H9 (cell line): ENCODE measurements around the gene ARHGDIA. TPM values are rescaled to one million over a fixed set of nuclear protein-coding genes. Genes with fewer than 3 reads are reported as not detected.

Experiments used
- DNase-seq: peaks from one replicate; pipeline ENCODE4 v3.0.0-alpha.2; 2017
- H2AFZ ChIP-seq: one replicate; pipeline ENCODE4 v1.6.1; 2013; ENCODE audit warnings: mild to moderate bottlenecking, low read length, control low read depth, moderate library complexity
- H2AK5ac ChIP-seq: 2 replicates; pipeline ENCODE4 v1.6.1; 2013; ENCODE audit warnings: low read length, control low read depth, mixed read lengths; ENCODE audit not compliant: insufficient read length
- H2BK120ac ChIP-seq: one replicate; pipeline ENCODE4 v1.6.1; 2013; ENCODE audit warnings: low read depth, mild to moderate bottlenecking, low read length, control low read depth, inconsistent platforms; ENCODE audit not compliant: poor library complexity, severe bottlenecking
- H2BK12ac ChIP-seq: 2 replicates; pipeline ENCODE4 v1.6.1; 2013; ENCODE audit warnings: low read length, control low read depth, mixed read lengths, low read depth; ENCODE audit not compliant: insufficient read length
- H2BK15ac ChIP-seq: 2 replicates; pipeline ENCODE4 v1.6.1; 2013; ENCODE audit warnings: low read depth, low read length, control low read depth
- H2BK20ac ChIP-seq: one replicate; pipeline ENCODE4 v1.6.1; 2013; ENCODE audit warnings: low read depth, mild to moderate bottlenecking, low read length, control low read depth, inconsistent platforms; ENCODE audit not compliant: poor library complexity, severe bottlenecking
- H2BK5ac ChIP-seq: 2 replicates; pipeline ENCODE4 v1.6.1; 2013; ENCODE audit warnings: low read length, control low read depth, mixed read lengths; ENCODE audit not compliant: insufficient read length
- H3K14ac ChIP-seq: 2 replicates; pipeline ENCODE4 v1.6.1; 2013; ENCODE audit warnings: low read length, control low read depth; ENCODE audit not compliant: insufficient read depth
- H3K18ac ChIP-seq: 2 replicates; pipeline ENCODE4 v1.6.1; 2013; ENCODE audit warnings: low read depth, mild to moderate bottlenecking, mixed read lengths, low read length, control low read depth; ENCODE audit not compliant: insufficient read length
- H3K23ac ChIP-seq: 2 replicates; pipeline ENCODE4 v1.6.1; 2013; ENCODE audit warnings: low read length, control low read depth, mixed read lengths, low read depth; ENCODE audit not compliant: insufficient read length
- H3K23me2 ChIP-seq: 2 replicates; pipeline ENCODE4 v1.6.1; 2013; ENCODE audit warnings: low read depth, mild to moderate bottlenecking, mixed read lengths, low read length, control low read depth; ENCODE audit not compliant: insufficient read length, poor library complexity, severe bottlenecking
- H3K27ac ChIP-seq: 2 replicates; pipeline ENCODE4 v1.5.1; 2013; ENCODE audit warnings: low read length, control low read depth, mixed read lengths, low read depth; ENCODE audit not compliant: insufficient read length
- H3K27me3 ChIP-seq: 2 replicates; pipeline ENCODE4 v1.6.1; 2013; ENCODE audit warnings: low read length, control low read depth, inconsistent platforms; ENCODE audit not compliant: insufficient read depth
- H3K4ac ChIP-seq: 2 replicates; pipeline ENCODE4 v1.6.1; 2013; ENCODE audit warnings: low read depth, mild to moderate bottlenecking, control low read depth, inconsistent platforms, low read length, moderate library complexity
- H3K4me1 ChIP-seq: 2 replicates; pipeline ENCODE4 v1.6.1; 2013; ENCODE audit warnings: low read length, control low read depth, inconsistent platforms; ENCODE audit not compliant: insufficient read depth
- H3K4me2 ChIP-seq: 2 replicates; pipeline ENCODE4 v1.6.1; 2013; ENCODE audit warnings: low read length, control low read depth, mixed read lengths; ENCODE audit not compliant: insufficient read length, insufficient read depth
- H3K56ac ChIP-seq: 2 replicates; pipeline ENCODE4 v1.6.1; 2013; ENCODE audit warnings: low read depth, mild to moderate bottlenecking, mixed read lengths, low read length, control low read depth; ENCODE audit not compliant: insufficient read length
- H3K79me1 ChIP-seq: 2 replicates; pipeline ENCODE4 v1.6.1; 2013; ENCODE audit warnings: low read depth, mild to moderate bottlenecking, moderate library complexity, low read length, control low read depth, inconsistent platforms; ENCODE audit not compliant: insufficient read depth, poor library complexity, severe bottlenecking
- H3K79me2 ChIP-seq: 2 replicates; pipeline ENCODE4 v1.6.1; 2013; ENCODE audit warnings: low read length, control low read depth, inconsistent platforms; ENCODE audit not compliant: insufficient read depth
- H3K9ac ChIP-seq: 2 replicates; pipeline ENCODE4 v1.6.1; 2013; ENCODE audit warnings: low read length, control low read depth, mixed read lengths; ENCODE audit not compliant: insufficient read length; ENCODE audit errors: extremely low read depth
- H3K9me3 ChIP-seq: one replicate; pipeline ENCODE4 v1.6.1; 2013; ENCODE audit warnings: low read depth, low read length, inconsistent platforms; ENCODE audit not compliant: control insufficient read depth
- H3T11ph ChIP-seq: one replicate; pipeline ENCODE4 v1.6.1; 2013; ENCODE audit warnings: mild to moderate bottlenecking, low read length, control low read depth, inconsistent platforms
- H4K20me1 ChIP-seq: one replicate; pipeline ENCODE4 v1.6.1; 2013; ENCODE audit not compliant: control insufficient read depth, insufficient read length, insufficient read depth
- H4K5ac ChIP-seq: 2 replicates; pipeline ENCODE4 v1.6.1; 2013; ENCODE audit warnings: low read depth, mild to moderate bottlenecking, mixed read lengths, low read length, control low read depth; ENCODE audit not compliant: insufficient read length
- H4K8ac ChIP-seq: replicated peaks from 2 replicates; pipeline ENCODE4 v1.6.1; 2013; ENCODE audit warnings: low read length, control low read depth, mixed read lengths, low read depth; ENCODE audit not compliant: insufficient read length
- H4K91ac ChIP-seq: 2 replicates; pipeline ENCODE4 v1.6.1; 2013; ENCODE audit warnings: low read depth, mild to moderate bottlenecking, moderate library complexity, mixed read lengths, low read length, control low read depth; ENCODE audit not compliant: insufficient read length
- H3K27ac Mint-ChIP-seq, 3 experiments: 2 replicates in 2 of 3; 3 replicates in 1 of 3; pipeline ENCODE4 v1.8.0; 2020 to 2021; ENCODE audit warnings: mixed read lengths in 3 of 3, mild to moderate bottlenecking in 1 of 3, moderate library complexity in 1 of 3
- H3K27me3 Mint-ChIP-seq: 2 replicates; pipeline ENCODE4 v1.8.0; 2021; ENCODE audit warnings: low read depth, mild to moderate bottlenecking, moderate library complexity, mixed read lengths
- H3K36me3 Mint-ChIP-seq, 3 experiments: 2 replicates in 2 of 3; 3 replicates in 1 of 3; pipeline ENCODE4 v1.8.0; 2020 to 2021; ENCODE audit warnings: low read depth in 3 of 3, mixed read lengths in 3 of 3; ENCODE audit not compliant: insufficient read depth in 1 of 3
- H3K4me1 Mint-ChIP-seq, 2 experiments: 2 replicates each; pipeline ENCODE4 v1.8.0; 2020; ENCODE audit warnings: mixed read lengths in 2 of 2
- H3K4me3 Mint-ChIP-seq, 2 experiments: 2 replicates in 1 of 2; 3 replicates in 1 of 2; pipeline ENCODE4 v1.8.0; 2020 to 2021; ENCODE audit warnings: mild to moderate bottlenecking in 2 of 2, mixed read lengths in 2 of 2, moderate library complexity in 1 of 2
- H3K9me3 Mint-ChIP-seq, 2 experiments: 2 replicates in 1 of 2; 3 replicates in 1 of 2; pipeline ENCODE4 v1.8.0; 2020; ENCODE audit warnings: mild to moderate bottlenecking in 2 of 2, mixed read lengths in 2 of 2, moderate library complexity in 1 of 2
- WGBS: extraction: QIAGEN DNeasy Blood & Tissue Kit; methylation state at CpG from one replicate; pipeline ENCODE4 v1.1.7; 2013; ENCODE audit warnings: missing lambda C conversion rate, low lambda C conversion rate, mixed read lengths; ENCODE audit not compliant: insufficient read length; ENCODE audit errors: extremely low coverage; 5-methylcytosine and 5-hydroxymethylcytosine counted together
- total RNA-seq: library from RNA; stranded (reverse); gene quantifications from 2 replicates; pipeline ENCODE4 v1.2.1, GENCODE V29; 2021
- TF ChIP-seq, protein P1 (sequence below): fragments of 200-600 bp; sonication (generic); conservative IDR thresholded peaks from 3 replicates; pipeline ENCODE4 v1.8.0; 2021; ENCODE audit warnings: antibody characterized with exemption, mild to moderate bottlenecking

Gene ARHGDIA
- total RNA-seq, 1 experiment from 2014 or later, result 247 TPM

DNA sequence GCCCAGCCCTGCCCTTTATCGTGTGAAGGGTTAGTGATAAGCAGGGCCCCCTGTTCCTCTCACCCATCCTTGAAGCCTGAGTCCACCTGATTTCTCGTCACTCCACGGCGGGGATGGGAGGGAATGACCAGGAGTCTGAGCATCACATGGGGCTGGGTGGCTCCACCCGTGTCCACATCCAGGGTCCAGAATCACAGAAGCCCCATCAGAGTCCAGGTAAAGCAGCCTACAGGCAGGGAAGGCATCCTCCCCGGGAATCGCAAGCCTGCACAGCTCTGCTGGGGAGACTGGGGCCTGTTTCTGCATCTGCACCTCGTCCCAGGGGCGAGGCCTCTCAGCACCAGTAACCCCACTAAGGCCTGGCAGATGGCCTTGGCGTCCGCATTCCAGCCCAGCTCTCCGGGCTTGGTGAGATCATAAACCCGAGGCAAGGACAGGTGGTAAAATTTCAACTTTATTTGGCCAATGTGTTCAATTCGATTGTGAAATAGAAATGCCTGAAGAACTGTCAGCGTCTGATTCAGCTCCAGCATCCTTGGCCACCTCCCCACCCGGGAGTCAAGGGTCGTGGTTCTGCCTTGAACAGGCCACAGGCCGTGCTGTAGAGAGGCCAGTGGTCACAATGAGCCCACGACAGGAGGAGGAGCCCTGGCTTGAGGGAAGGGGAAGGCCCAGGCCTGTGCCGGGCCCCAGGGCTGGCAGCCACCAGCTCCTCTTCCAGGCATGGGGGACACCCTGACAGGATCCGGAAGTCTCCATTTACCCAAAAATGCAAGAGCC, 28.2 kb downstream of the ARHGDIA start:
- H3T11ph ChIP-seq, result no peak overlapping the region
- no peaks in the 10 kb centered on the region for H3K79me2 ChIP-seq
- no peak overlapping the region for H4K8ac ChIP-seq
- H3K4me2 ChIP-seq, result no peak overlapping the region
- H3K9me3 ChIP-seq, result no peaks in the 10 kb centered on the region
- H3K4me1 Mint-ChIP-seq, result peaks cover 5 to 6% of the 10 kb centered on the region in 2 experiments; a peak in 3 of 4 replicates
- no CpG with 5 or more reads among the region's 21 CpGs for WGBS
- DNase-seq, result no peak
- H3K23me2 ChIP-seq, result no peaks in the 10 kb centered on the region
- H3K79me1 ChIP-seq, result no peaks in the 10 kb centered on the region
- H3K23ac ChIP-seq, result no peak overlapping the region
- H3K9ac ChIP-seq, result no peak overlapping the region
- H2BK5ac ChIP-seq, result no peak overlapping the region
- no peak overlapping the region for H2AK5ac ChIP-seq
- H2BK15ac ChIP-seq, result no peak overlapping the region
- H3K4me1 ChIP-seq, result no peaks in the 10 kb centered on the region
- H2AFZ ChIP-seq, result no peak overlapping the region
- no peak overlapping the region for H2BK120ac ChIP-seq
- no peak overlapping the region for H3K4ac ChIP-seq
- H4K5ac ChIP-seq, result no peak overlapping the region
- no peaks in the 10 kb centered on the region for H3K9me3 Mint-ChIP-seq
- TF ChIP-seq, protein P1, sequence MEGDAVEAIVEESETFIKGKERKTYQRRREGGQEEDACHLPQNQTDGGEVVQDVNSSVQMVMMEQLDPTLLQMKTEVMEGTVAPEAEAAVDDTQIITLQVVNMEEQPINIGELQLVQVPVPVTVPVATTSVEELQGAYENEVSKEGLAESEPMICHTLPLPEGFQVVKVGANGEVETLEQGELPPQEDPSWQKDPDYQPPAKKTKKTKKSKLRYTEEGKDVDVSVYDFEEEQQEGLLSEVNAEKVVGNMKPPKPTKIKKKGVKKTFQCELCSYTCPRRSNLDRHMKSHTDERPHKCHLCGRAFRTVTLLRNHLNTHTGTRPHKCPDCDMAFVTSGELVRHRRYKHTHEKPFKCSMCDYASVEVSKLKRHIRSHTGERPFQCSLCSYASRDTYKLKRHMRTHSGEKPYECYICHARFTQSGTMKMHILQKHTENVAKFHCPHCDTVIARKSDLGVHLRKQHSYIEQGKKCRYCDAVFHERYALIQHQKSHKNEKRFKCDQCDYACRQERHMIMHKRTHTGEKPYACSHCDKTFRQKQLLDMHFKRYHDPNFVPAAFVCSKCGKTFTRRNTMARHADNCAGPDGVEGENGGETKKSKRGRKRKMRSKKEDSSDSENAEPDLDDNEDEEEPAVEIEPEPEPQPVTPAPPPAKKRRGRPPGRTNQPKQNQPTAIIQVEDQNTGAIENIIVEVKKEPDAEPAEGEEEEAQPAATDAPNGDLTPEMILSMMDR, result no peak
- no peaks in the 10 kb centered on the region for H4K20me1 ChIP-seq
- no peak overlapping the region for H3K18ac ChIP-seq
- no peaks in the 10 kb centered on the region for H3K27me3 Mint-ChIP-seq
- H3K4me3 Mint-ChIP-seq, result no peak overlapping the region
- no peak overlapping the region for H4K91ac ChIP-seq
- H3K14ac ChIP-seq, result no peak overlapping the region
- no peaks in the 10 kb centered on the region for H3K27me3 ChIP-seq
- 0 out of 7 replicates have a peak overlapping the region, but pooled peaks of 1 of the 3 experiments have one; percentile 28 for H3K27ac Mint-ChIP-seq
- peaks cover 17 to 50% (median 38%) of the 10 kb centered on the region in 3 experiments; a peak in 6 of 7 replicates for H3K36me3 Mint-ChIP-seq
- H3K56ac ChIP-seq, result no peak overlapping the region
- H2BK12ac ChIP-seq, result no peak overlapping the region
- no peak overlapping the region for H3K27ac ChIP-seq
- no peak overlapping the region for H2BK20ac ChIP-seq
